IPS-20b (cell line): ENCODE measurements around the gene UBAC1.

Experiments
- H3K27ac ChIP-seq: one replicate; pipeline ENCODE4 v1.5.1; 2013; ENCODE audit warnings: low read length
- H3K27me3 ChIP-seq: 2 replicates; pipeline ENCODE4 v1.6.1; 2013; ENCODE audit warnings: mild to moderate bottlenecking, low read length, inconsistent platforms; ENCODE audit not compliant: insufficient read depth
- H3K36me3 ChIP-seq: 2 replicates; pipeline ENCODE4 v1.6.1; 2013; ENCODE audit warnings: low read depth, mild to moderate bottlenecking, inconsistent platforms, low read length, moderate library complexity; ENCODE audit not compliant: insufficient read depth
- H3K4me1 ChIP-seq: 2 replicates; pipeline ENCODE4 v1.6.1; 2013; ENCODE audit warnings: mild to moderate bottlenecking, control low read depth, inconsistent platforms, low read length, moderate library complexity; ENCODE audit not compliant: insufficient read depth
- H3K4me3 ChIP-seq: 2 replicates; pipeline ENCODE4 v1.5.1; 2013; ENCODE audit warnings: mild to moderate bottlenecking, low read length, inconsistent platforms
- H3K9ac ChIP-seq: 2 replicates; pipeline ENCODE4 v1.6.1; 2013; ENCODE audit warnings: low read depth, mild to moderate bottlenecking, inconsistent platforms, low read length, moderate library complexity
- H3K9me3 ChIP-seq: 2 replicates; pipeline ENCODE4 v1.6.1; 2013; ENCODE audit warnings: mild to moderate bottlenecking, low read depth, low read length, inconsistent platforms; ENCODE audit not compliant: insufficient read depth

Gene UBAC1

DNA sequence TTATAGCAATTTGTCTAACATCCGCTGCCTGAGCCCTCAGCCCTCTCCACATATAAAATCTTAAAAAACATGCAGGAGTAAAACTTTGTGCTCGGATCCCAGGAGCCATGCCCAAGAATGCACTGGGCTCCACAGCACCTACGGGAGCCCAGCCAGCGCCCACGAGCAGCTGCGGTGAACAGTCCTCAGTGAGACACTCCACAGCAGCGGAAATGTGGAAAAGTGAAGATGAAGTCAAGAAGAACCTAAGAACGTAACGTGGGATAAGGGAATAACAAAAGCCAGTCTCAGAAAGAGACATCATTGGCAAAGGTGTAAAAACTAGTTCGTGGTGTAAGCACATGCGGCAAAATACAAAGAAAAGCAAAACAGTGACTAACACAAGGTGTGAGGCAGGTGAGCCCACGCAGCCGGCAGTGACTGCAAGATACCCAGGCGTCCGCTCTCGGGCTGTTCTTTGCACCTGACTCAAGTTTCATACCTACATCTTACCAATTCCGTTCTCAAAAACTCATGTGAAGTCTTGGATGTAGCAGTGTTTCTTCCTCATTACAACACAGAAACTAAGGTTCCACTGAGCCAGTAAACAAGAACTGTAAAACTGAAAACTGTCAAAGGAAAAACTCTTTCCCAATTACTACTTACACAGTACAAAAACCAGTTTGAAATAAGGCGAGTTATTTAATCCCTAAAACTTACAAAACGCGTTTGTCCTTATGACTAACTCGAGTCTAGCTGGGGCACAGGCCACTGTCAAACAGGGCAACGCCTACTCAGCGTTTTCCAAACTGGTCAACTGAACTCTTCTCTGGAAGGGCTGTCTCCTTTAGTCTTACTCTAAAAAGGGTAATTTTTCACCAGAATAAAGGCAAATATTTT is 55.6 kb downstream of the UBAC1 start:
- Histone ChIP-seq H3K27me3 (peaks cover 12% of the 10 kb centered on the region; the same call in 1 of the 2 replicates), H3K27ac (no peak overlapping the region), H3K9ac (peak overlapping the region; percentile 85; the same call in 1 of the 2 replicates), H3K4me1 (peaks cover 13% of the 10 kb centered on the region; the same call in 1 of the 2 replicates), H3K36me3 (peaks cover 19% of the 10 kb centered on the region), H3K4me3 (peak overlapping the region; percentile 95), H3K9me3 (no peaks in the 10 kb centered on the region)

DNA sequence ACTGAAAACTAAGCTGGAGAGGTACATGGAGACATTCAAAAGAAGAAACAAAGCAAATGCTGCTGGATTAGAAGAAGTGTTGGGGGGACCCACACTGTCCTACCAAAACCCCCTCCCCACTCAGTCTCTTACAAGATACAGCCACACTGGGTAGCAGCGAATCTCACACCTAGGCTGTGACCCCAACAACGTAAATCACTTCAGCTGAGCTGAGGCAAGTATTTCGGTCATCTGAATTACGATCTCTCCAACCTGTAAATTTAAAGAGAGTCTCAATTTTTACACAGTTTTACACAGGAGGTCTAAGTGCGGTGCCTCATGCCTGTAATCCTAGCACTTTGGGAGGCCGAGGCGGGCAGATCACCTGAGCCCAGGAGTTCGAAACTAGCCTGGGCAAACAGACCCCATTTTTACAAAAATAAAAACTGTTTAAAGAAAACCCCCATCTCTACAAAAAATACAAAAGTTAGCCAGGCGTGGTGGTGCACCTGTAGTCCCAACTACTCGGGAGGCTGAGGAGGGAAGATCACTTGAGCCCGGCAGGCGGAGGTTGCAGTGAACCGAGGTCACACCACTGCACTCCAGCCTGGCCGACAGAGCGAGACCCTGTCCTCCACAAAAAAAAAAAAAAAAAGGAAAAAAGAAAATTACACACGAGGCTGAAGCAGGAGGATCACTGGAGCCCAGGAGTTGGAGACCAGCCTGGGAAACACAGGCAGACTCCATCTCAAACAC is 57.2 kb downstream of the UBAC1 start:
- Histone ChIP-seq H3K4me1 (peaks cover 13% of the 10 kb centered on the region; the same call in 1 of the 2 replicates), H3K9ac (peak overlapping the region; percentile 44), H3K27me3 (peaks cover 9% of the 10 kb centered on the region; the same call in 1 of the 2 replicates), H3K9me3 (0 out of 2 replicates have a peak, but pooled peaks cover 2% of the 10 kb centered on the region), H3K4me3 (peak overlapping the region; percentile 45), H3K27ac (no peak overlapping the region), H3K36me3 (peaks cover 15% of the 10 kb centered on the region)

- peaks cover 13% of the 10 kb centered on the region; the same call in 1 of the 2 replicates for H3K4me1 ChIP-seq
- peaks cover 3% of the 10 kb centered on the region; the same call in 1 of the 2 replicates for H3K27me3 ChIP-seq
- peaks cover 15% of the 10 kb centered on the region for H3K36me3 ChIP-seq
- peak overlapping the region; percentile 44 for H3K9ac ChIP-seq
- 0 out of 2 replicates have a peak, but pooled peaks cover 6% of the 10 kb centered on the region for H3K9me3 ChIP-seq
- H3K4me3 ChIP-seq = peak overlapping the region; percentile 45
- H3K27ac ChIP-seq = no peak overlapping the region
These were observed 57.9 kb downstream of the UBAC1 start for GRCh38 chr9:135903358-135903656.

GRCh38 chr9:135902655-135903357 is 58.4 kb downstream of the UBAC1 start:
- Histone ChIP-seq H3K9me3 (0 out of 2 replicates have a peak, but pooled peaks cover 6% of the 10 kb centered on the region), H3K36me3 (peaks cover 15% of the 10 kb centered on the region), H3K9ac (peak overlapping the region; percentile 44; the same call in 1 of the 2 replicates), H3K4me3 (peak overlapping the region; percentile 45; the same call in 1 of the 2 replicates), H3K4me1 (peaks cover 13% of the 10 kb centered on the region; the same call in 1 of the 2 replicates), H3K27ac (no peak overlapping the region), H3K27me3 (no peaks in the 10 kb centered on the region)

DNA sequence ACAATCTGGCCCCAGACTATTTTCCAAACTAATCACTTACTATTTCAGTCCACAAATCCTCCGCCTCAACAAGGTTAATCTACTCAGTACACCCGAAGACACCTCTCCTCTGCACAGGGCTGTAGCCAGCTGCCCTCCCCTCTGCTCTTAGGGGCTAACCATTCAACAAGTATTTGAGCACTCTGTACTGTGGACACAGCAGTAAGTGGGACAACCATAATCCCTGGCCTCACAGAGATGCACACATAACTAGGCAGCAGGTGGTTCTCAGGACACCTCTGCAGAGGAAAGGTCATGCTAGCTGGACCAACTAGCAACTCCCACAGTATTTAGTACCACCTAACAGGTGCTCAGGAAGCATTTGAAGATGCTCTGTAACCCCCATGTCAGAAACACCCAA is 59.3 kb downstream of the UBAC1 start:
- Histone ChIP-seq H3K9ac (no peak overlapping the region), H3K9me3 (0 out of 2 replicates have a peak, but pooled peaks cover 6% of the 10 kb centered on the region), H3K4me1 (peaks cover 13% of the 10 kb centered on the region; the same call in 1 of the 2 replicates), H3K4me3 (no peak overlapping the region), H3K27ac (no peak overlapping the region), H3K27me3 (no peaks in the 10 kb centered on the region), H3K36me3 (peaks cover 15% of the 10 kb centered on the region)

- H3K4me1 ChIP-seq = peaks cover 13% of the 10 kb centered on the region; the same call in 1 of the 2 replicates
These were observed 60.0 kb downstream of the UBAC1 start for GRCh38 chr9:135901031-135901758.

GRCh38 chr9:135898634-135899407 is 62.4 kb downstream of the UBAC1 start:
- H3K4me3 ChIP-seq = no peak overlapping the region
- peaks cover 23% of the 10 kb centered on the region for H3K4me1 ChIP-seq
- H3K9me3 ChIP-seq = 0 out of 2 replicates have a peak, but pooled peaks cover 6% of the 10 kb centered on the region
- H3K36me3 ChIP-seq = peaks cover 9% of the 10 kb centered on the region; the same call in 1 of the 2 replicates
- no peak overlapping the region for H3K27ac ChIP-seq
- H3K9ac ChIP-seq = no peak overlapping the region
- no peaks in the 10 kb centered on the region for H3K27me3 ChIP-seq

More at GRCh38 chr9:135901031-135901758, 60.0 kb downstream of the UBAC1 start:
- H3K27me3 ChIP-seq = no peaks in the 10 kb centered on the region
- H3K36me3 ChIP-seq = peaks cover 15% of the 10 kb centered on the region
- no peak overlapping the region for H3K4me3 ChIP-seq
- 0 out of 2 replicates have a peak, but pooled peaks cover 6% of the 10 kb centered on the region for H3K9me3 ChIP-seq
- no peak overlapping the region for H3K27ac ChIP-seq
- H3K9ac ChIP-seq = no peak overlapping the region

GRCh38 chr9:135896626-135897025 is 64.5 kb downstream of the UBAC1 start:
- Histone ChIP-seq H3K27ac (no peak overlapping the region), H3K9me3 (0 out of 2 replicates have a peak, but pooled peaks cover 6% of the 10 kb centered on the region), H3K4me3 (no peak overlapping the region), H3K4me1 (peaks cover 18% of the 10 kb centered on the region), H3K36me3 (no peaks in the 10 kb centered on the region), H3K9ac (no peak overlapping the region), H3K27me3 (no peaks in the 10 kb centered on the region)

DNA sequence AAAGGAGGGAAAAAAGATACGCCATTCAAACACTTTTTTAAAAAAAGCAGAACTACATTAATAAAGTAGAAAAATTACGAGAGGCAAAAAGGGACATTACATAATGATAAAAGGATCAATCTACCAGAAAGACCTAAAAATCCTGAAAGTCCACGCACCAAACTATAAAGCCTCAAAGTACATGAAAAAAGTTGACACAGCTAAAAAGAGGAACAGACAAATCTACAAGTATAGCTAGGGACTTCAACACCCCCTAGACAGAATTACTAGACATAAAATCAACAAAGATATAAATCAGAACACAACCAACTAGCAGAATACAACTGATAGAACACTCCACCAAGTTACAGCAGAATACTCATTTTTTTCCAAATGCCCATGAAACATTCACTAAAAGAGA is 65.0 kb downstream of the UBAC1 start:
- Histone ChIP-seq H3K9me3 (0 out of 2 replicates have a peak, but pooled peaks cover 6% of the 10 kb centered on the region), H3K36me3 (no peaks in the 10 kb centered on the region), H3K27me3 (no peaks in the 10 kb centered on the region), H3K4me1 (peaks cover 22% of the 10 kb centered on the region), H3K9ac (no peak overlapping the region), H3K27ac (no peak overlapping the region), H3K4me3 (no peak overlapping the region)

DNA sequence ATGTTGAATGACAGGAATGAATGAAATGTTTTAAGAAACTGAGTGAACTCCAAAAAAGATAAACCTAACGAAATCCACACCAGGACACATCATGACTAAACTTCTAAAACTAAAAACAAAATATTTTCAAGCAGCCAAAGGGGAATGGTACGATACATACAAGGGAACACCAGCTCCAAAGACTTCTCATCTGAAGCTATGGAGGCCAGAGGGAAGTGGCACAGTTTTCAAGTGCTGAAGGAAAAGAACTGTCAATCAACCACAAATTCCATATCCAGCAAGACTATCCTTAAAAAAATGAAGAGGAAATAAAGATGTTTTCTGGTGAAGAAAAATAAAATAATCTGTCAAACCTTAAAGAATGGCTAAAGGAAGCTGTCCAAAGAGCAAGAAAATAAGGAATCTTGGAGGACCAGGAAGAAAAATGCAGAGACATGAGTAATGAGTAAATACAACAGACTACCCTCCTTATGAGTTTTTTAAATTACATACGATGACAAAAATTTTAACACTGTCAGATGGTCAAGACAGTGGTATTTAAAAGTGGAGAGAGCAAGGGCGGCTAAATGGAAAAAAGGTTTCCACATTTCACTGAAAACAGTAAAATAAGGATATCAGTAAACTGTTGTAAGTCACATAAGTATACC is 65.8 kb downstream of the UBAC1 start:
- Histone ChIP-seq H3K27ac (no peak overlapping the region), H3K4me1 (peaks cover 27% of the 10 kb centered on the region), H3K9me3 (0 out of 2 replicates have a peak, but pooled peaks cover 6% of the 10 kb centered on the region), H3K4me3 (no peak overlapping the region), H3K27me3 (no peaks in the 10 kb centered on the region), H3K36me3 (no peaks in the 10 kb centered on the region), H3K9ac (no peak overlapping the region)
